ENCODE data around the gene DLEU7.

Gene DLEU7

DNA sequence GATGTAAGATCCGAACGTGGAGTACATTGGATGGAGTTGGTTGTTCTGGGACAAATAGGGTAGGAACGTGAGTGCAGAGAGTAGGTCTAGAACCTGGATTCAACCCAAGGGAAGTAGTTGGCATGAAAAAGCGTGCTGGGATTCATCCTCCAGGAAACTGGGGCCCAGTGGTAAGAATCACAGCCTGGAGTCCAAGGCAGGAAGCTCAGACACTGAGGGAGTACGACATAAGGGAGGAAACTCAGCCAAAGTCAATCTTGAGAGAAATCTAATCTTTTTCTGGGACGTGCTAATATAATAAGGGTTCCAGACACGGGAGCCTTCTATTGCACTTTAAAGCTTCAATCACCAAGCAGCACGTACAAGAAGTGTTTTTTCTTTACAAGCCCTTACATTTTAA lies 46.4 kb downstream of the DLEU7 start:
- no peak for TF ChIP-seq EZH2phosphoT487 (IDR thresholded peaks at IDR 0.05; ENCODE audit: borderline replicate concordance)
- TF ChIP-seq, protein P1, sequence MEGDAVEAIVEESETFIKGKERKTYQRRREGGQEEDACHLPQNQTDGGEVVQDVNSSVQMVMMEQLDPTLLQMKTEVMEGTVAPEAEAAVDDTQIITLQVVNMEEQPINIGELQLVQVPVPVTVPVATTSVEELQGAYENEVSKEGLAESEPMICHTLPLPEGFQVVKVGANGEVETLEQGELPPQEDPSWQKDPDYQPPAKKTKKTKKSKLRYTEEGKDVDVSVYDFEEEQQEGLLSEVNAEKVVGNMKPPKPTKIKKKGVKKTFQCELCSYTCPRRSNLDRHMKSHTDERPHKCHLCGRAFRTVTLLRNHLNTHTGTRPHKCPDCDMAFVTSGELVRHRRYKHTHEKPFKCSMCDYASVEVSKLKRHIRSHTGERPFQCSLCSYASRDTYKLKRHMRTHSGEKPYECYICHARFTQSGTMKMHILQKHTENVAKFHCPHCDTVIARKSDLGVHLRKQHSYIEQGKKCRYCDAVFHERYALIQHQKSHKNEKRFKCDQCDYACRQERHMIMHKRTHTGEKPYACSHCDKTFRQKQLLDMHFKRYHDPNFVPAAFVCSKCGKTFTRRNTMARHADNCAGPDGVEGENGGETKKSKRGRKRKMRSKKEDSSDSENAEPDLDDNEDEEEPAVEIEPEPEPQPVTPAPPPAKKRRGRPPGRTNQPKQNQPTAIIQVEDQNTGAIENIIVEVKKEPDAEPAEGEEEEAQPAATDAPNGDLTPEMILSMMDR (conservative IDR thresholded peaks at IDR 0.05; ENCODE audit: low read length), result no peak
- Histone ChIP-seq H3K4me3 (ENCODE audit: low read length, poor library complexity, severe bottlenecking) (no peak overlapping the region), H3K9me3 (ENCODE audit: insufficient read depth, low read depth, low read length) (no peaks in the 10 kb centered on the region), H3K36me3 (ENCODE audit: insufficient read depth, low read length) (no peaks in the 10 kb centered on the region), H3K4me2 (ENCODE audit: low read depth, low read length, poor library complexity, severe bottlenecking) (no peak overlapping the region), H3K9ac (ENCODE audit: low read depth, low read length, poor library complexity, severe bottlenecking) (no peak overlapping the region), H3K4me1 (ENCODE audit: insufficient read depth, low read length, poor library complexity, severe bottlenecking) (peaks cover 32% of the 10 kb centered on the region), H4K20me1 (ENCODE audit: insufficient read depth, low read length, poor library complexity, severe bottlenecking) (no peaks in the 10 kb centered on the region), H3K9me2 (replicated peaks; ENCODE audit: low read depth, low read length) (no peaks in the 10 kb centered on the region), H3F3A (ENCODE audit: low read depth) (no peaks in the 10 kb centered on the region), H3K79me2 (ENCODE audit: insufficient read depth, low read length) (no peaks in the 10 kb centered on the region), H2AFZ (ENCODE audit: low read length) (no peak overlapping the region), H3K27me3 (ENCODE audit: insufficient read depth, low read length, poor library complexity, severe bottlenecking) (no peaks in the 10 kb centered on the region)

DNA sequence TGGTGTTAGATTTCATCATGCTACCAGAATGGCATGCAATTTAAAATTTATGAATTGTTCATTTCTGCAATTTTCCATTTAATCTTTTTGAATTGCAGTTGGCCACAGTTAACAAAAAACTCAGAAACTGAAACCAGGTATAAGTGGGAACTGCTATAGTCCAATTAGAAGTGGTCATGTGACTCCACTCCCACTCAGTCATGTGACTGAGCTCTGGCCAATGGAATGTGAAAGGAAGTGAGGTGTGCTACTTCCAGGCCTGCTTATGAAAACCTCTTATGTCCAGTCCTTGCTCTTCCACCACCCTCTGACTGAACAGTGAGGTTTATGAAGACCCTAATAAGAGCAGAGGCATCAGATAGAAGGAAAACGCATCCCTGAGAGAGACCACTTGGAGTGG lies 47.0 kb downstream of the DLEU7 start:
- H3K9me2 ChIP-seq (replicated peaks; ENCODE audit: low read depth, low read length), result no peaks in the 10 kb centered on the region
- TF ChIP-seq EZH2phosphoT487 (IDR thresholded peaks at IDR 0.05; ENCODE audit: borderline replicate concordance), result no peak
- TF ChIP-seq, protein P1 (conservative IDR thresholded peaks at IDR 0.05; ENCODE audit: low read length), result no peak
- H3F3A ChIP-seq (ENCODE audit: low read depth), result no peaks in the 10 kb centered on the region
- no peaks in the 10 kb centered on the region for H4K20me1 ChIP-seq (ENCODE audit: insufficient read depth, low read length, poor library complexity, severe bottlenecking)
- H3K9ac ChIP-seq (ENCODE audit: low read depth, low read length, poor library complexity, severe bottlenecking), result no peak overlapping the region
- no peaks in the 10 kb centered on the region for H3K9me3 ChIP-seq (ENCODE audit: insufficient read depth, low read depth, low read length)
- no peak overlapping the region for H2AFZ ChIP-seq (ENCODE audit: low read length)
- H3K36me3 ChIP-seq (ENCODE audit: insufficient read depth, low read length), result no peaks in the 10 kb centered on the region
- no peaks in the 10 kb centered on the region for H3K27me3 ChIP-seq (ENCODE audit: insufficient read depth, low read length, poor library complexity, severe bottlenecking)
- H3K79me2 ChIP-seq (ENCODE audit: insufficient read depth, low read length), result no peaks in the 10 kb centered on the region
- H3K4me1 ChIP-seq (ENCODE audit: insufficient read depth, low read length, poor library complexity, severe bottlenecking), result peaks cover 29% of the 10 kb centered on the region
- H3K4me3 ChIP-seq (ENCODE audit: low read length, poor library complexity, severe bottlenecking), result no peak overlapping the region
- no peak overlapping the region for H3K4me2 ChIP-seq (ENCODE audit: low read depth, low read length, poor library complexity, severe bottlenecking)

DNA sequence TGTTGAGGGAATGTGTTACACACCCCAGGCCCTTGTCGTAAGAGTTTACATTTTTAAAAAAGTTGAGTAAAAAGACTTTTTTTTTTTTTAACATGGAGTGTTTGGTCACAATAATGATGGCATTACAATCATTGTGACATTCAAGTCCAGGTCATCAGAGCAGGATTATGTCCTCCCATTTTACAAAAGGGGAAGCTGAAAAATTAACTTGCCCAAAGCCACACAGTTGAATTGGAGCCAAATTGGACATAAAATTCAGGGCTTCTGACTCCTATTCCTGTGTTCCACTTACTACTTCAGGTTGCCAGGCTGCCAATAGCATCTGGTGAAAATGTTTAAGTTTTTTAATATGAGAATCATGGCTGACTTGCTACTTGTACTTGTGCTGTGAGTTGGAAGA lies 49.3 kb downstream of the DLEU7 start:
- H3K79me2 ChIP-seq (ENCODE audit: insufficient read depth, low read length), result no peaks in the 10 kb centered on the region
- peaks cover 8% of the 10 kb centered on the region for H3K4me1 ChIP-seq (ENCODE audit: insufficient read depth, low read length, poor library complexity, severe bottlenecking)
- no peaks in the 10 kb centered on the region for H3K9me3 ChIP-seq (ENCODE audit: insufficient read depth, low read depth, low read length)
- H3F3A ChIP-seq (ENCODE audit: low read depth), result no peaks in the 10 kb centered on the region
- no peaks in the 10 kb centered on the region for H3K9me2 ChIP-seq (replicated peaks; ENCODE audit: low read depth, low read length)
- H3K27me3 ChIP-seq (ENCODE audit: insufficient read depth, low read length, poor library complexity, severe bottlenecking), result no peaks in the 10 kb centered on the region
- no peak overlapping the region for H2AFZ ChIP-seq (ENCODE audit: low read length)
- H4K20me1 ChIP-seq (ENCODE audit: insufficient read depth, low read length, poor library complexity, severe bottlenecking), result no peaks in the 10 kb centered on the region
- H3K36me3 ChIP-seq (ENCODE audit: insufficient read depth, low read length), result no peaks in the 10 kb centered on the region
- H3K4me2 ChIP-seq (ENCODE audit: low read depth, low read length, poor library complexity, severe bottlenecking), result no peak overlapping the region
- TF ChIP-seq, protein P1 (conservative IDR thresholded peaks at IDR 0.05; ENCODE audit: low read length), result no peak
- no peak for TF ChIP-seq EZH2phosphoT487 (IDR thresholded peaks at IDR 0.05; ENCODE audit: borderline replicate concordance)
- H3K4me3 ChIP-seq (ENCODE audit: low read length, poor library complexity, severe bottlenecking), result no peak overlapping the region
- H3K9ac ChIP-seq (ENCODE audit: low read depth, low read length, poor library complexity, severe bottlenecking), result no peak overlapping the region
